ENCODE measurements around the gene ADAM10.

DNA sequence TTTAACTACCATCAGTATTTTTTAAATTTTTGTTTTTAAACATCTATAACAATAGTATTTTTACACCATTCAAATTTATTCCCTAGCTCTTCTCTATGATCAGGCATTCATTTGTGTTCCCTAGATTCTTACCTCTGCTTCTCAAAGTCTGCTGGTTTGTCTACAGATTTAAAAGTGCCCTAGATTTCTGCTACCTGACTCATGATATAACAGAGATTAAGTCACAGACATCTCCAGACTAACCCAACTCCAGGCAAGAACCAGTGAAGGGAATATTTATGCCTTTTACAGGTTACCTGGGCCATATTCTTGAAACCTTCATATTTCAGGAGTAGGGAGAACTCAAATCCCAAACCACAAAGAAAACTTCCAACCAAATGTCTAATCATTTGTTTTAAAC, 38.8 kb downstream of the ADAM10 start:
- TF ChIP-seq CTCF (conservative IDR thresholded peaks at IDR 0.05; ENCODE audit: low read depth, low read length) (no peak), POLR2A (IDR thresholded peaks at IDR 0.05; ENCODE audit: low read depth, low read length) (no peak), FOS (IDR thresholded peaks at IDR 0.05; ENCODE audit: low read depth, low read length) (no peak), RAD21 (IDR thresholded peaks at IDR 0.05; ENCODE audit: low read length) (no peak), MXI1 (IDR thresholded peaks at IDR 0.05; ENCODE audit: borderline replicate concordance, low read depth, low read length) (no peak), ELK1 (IDR thresholded peaks at IDR 0.05; ENCODE audit: borderline replicate concordance, low read depth, low read length) (no peak), RFX5 (IDR thresholded peaks at IDR 0.05; ENCODE audit: low read depth, low read length) (no peak), SMC3 (IDR thresholded peaks at IDR 0.05; ENCODE audit: low read depth, low read length) (no peak), MAFK (IDR thresholded peaks at IDR 0.05; ENCODE audit: low read depth, low read length) (no peak), CEBPB (IDR thresholded peaks at IDR 0.05; ENCODE audit: low read depth, low read length) (no peak), BHLHE40 (IDR thresholded peaks at IDR 0.05; ENCODE audit: low read depth, low read length) (no peak)
- TF ChIP-seq, protein P1, sequence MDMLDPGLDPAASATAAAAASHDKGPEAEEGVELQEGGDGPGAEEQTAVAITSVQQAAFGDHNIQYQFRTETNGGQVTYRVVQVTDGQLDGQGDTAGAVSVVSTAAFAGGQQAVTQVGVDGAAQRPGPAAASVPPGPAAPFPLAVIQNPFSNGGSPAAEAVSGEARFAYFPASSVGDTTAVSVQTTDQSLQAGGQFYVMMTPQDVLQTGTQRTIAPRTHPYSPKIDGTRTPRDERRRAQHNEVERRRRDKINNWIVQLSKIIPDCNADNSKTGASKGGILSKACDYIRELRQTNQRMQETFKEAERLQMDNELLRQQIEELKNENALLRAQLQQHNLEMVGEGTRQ (IDR thresholded peaks at IDR 0.05; ENCODE audit: low read depth, low read length) = no peak
